Panc1 (cell line): ENCODE data around the gene CAMK2B. TPM values are rescaled to one million over a fixed set of nuclear protein-coding genes. Genes with fewer than 3 reads are reported as not detected.

ENCODE experiments used
- ATAC-seq: fragments of 200-7000 bp; cut with Tn5 transposase; 2 replicates; pipeline ENCODE4 v1.9.1; 2020; ENCODE audit warnings: mild to moderate bottlenecking, moderate library complexity
- BruUV-seq: library from RNA; stranded (reverse); fragments of 400-500 nt; replicated peaks from 2 replicates; lab custom pipeline; 2021; lab: Mats Ljungman, UMichigan
- CTCF ChIA-PET: fragments of 300-600 bp; sonication (Branson Sonifier 250); formaldehyde crosslinking; loops from one replicate; lab custom pipeline; 2022; ENCODE audit warnings: antibody characterized with exemption; lab: Charles Lee
- POLR2A ChIA-PET: fragments of 300-600 bp; sonication (Branson Sonifier 250); formaldehyde crosslinking; loops from one replicate; lab custom pipeline; 2022; ENCODE audit warnings: antibody characterized with exemption; lab: Charles Lee
- DNase-seq: peaks from one replicate; pipeline ENCODE4 v3.0.0-alpha.2; 2010; ENCODE audit warnings: low read depth, low spot score
- H3K27ac ChIP-seq: 2 replicates; pipeline ENCODE4 v1.5.1; 2011; ENCODE audit warnings: mild to moderate bottlenecking, low read length, inconsistent platforms
- H3K27me3 ChIP-seq: fragments of 200-500 bp; sonication (Bioruptor generic); 2 replicates; pipeline ENCODE4 v1.6.0; 2014; ENCODE audit warnings: low read length, inconsistent platforms; ENCODE audit not compliant: control insufficient read depth, insufficient read depth
- H3K36me3 ChIP-seq: fragments of 200-500 bp; sonication (Bioruptor generic); 2 replicates; pipeline ENCODE4 v1.5.1; 2014; ENCODE audit warnings: inconsistent platforms, mild to moderate bottlenecking, low read length, moderate library complexity; ENCODE audit not compliant: control insufficient read depth, insufficient read depth
- H3K4me1 ChIP-seq: 2 replicates; pipeline ENCODE4 v1.5.1; 2011; ENCODE audit warnings: inconsistent platforms, mild to moderate bottlenecking, low read length, moderate library complexity; ENCODE audit not compliant: control insufficient read depth, insufficient read depth
- H3K4me3 ChIP-seq, 2 experiments: 2 replicates each; pipeline ENCODE4 v1.5.1; 2011 to 2012; ENCODE audit warnings: low read depth in 2 of 2, low read length in 2 of 2, mild to moderate bottlenecking in 2 of 2, inconsistent platforms in 1 of 2, moderate library complexity in 1 of 2
- H3K9me3 ChIP-seq: fragments of 200-500 bp; sonication (Bioruptor generic); 2 replicates; pipeline ENCODE4 v1.5.1; 2014; ENCODE audit warnings: low read depth, mild to moderate bottlenecking, inconsistent platforms, low read length, moderate library complexity; ENCODE audit not compliant: control insufficient read depth, insufficient read depth
- CTCF ChIP-seq: fragments of 450-650 bp; IDR thresholded peaks from 2 replicates; pipeline ENCODE4 v1.5.1; 2017; ENCODE audit warnings: mild to moderate bottlenecking
- POLR2AphosphoS5 ChIP-seq: IDR thresholded peaks from 2 replicates; pipeline ENCODE4 v1.6.1; 2012; ENCODE audit warnings: mild to moderate bottlenecking, low read depth, low read length, moderate library complexity
- REST ChIP-seq, 2 experiments: IDR thresholded peaks; 2 replicates each; pipeline ENCODE4 v1.6.1; 2011 to 2012; ENCODE audit warnings: low read depth in 2 of 2, control low read depth in 1 of 2, low read length in 1 of 2, mild to moderate bottlenecking in 1 of 2, moderate library complexity in 1 of 2; ENCODE audit not compliant: insufficient read depth in 1 of 2
- SIN3A ChIP-seq: IDR thresholded peaks from 2 replicates; pipeline ENCODE4 v1.6.1; 2012; ENCODE audit warnings: low read depth, mild to moderate bottlenecking, low read length, moderate library complexity, borderline replicate concordance; ENCODE audit not compliant: insufficient read depth
- TCF7L2 ChIP-seq: IDR thresholded peaks from 2 replicates; pipeline ENCODE4 v1.6.1; 2011; ENCODE audit warnings: mild to moderate bottlenecking, low read depth, low read length, inconsistent platforms
- in situ Hi-C: cut with HindIII; loops from 2 replicates; pipeline ENCODE4 v1.10.0; 2016; ENCODE audit warnings: low sequenced_read_pairs, low pct_unique_long_range_greater_than_20kb
- intact Hi-C: fragments of 100-400 bp; cut with micrococcal nuclease; formaldehyde crosslinking; loops from one replicate; pipeline ENCODE4 v1.10.0; 2022; ENCODE audit not compliant: unreplicated experiment
- total RNA-seq: library from RNA; stranded (reverse); gene quantifications from one replicate; pipeline ENCODE4 v1.2.1, GENCODE V29; 2021; ENCODE audit not compliant: unreplicated experiment

CAMK2B gene
- total RNA-seq, 1 experiment from 2014 or later: 0.26 TPM

- ChIA-PET POLR2A (no interaction called here), CTCF (no interaction called here)
- Histone ChIP-seq H3K27ac (no peak overlapping the region), H3K4me3 (no peak overlapping the region), H3K9me3 (no peaks in the 10 kb centered on the region), H3K4me1 (no peaks in the 10 kb centered on the region), H3K36me3 (no peaks in the 10 kb centered on the region), H3K27me3 (no peaks in the 10 kb centered on the region; the same call in 1 of the 2 replicates)
- ATAC-seq (no peak), DNase-seq (no peak)
- in situ Hi-C loops (loop anchor here (25.0 kb wide), 1 partner anchor 134 kb away; the partner anchor contains the start of gene YKT6), intact Hi-C loops (no loop called here)
- no peak for TF ChIP-seq SIN3A
- TF ChIP-seq TCF7L2: no peak
- TF ChIP-seq POLR2AphosphoS5: no peak
- no peak for TF ChIP-seq REST (IDR thresholded peaks at IDR 0.05; ENCODE audit: insufficient read depth in 1 of 2, low read depth in 2 of 2, low read length in 1 of 2)
- no peak for TF ChIP-seq CTCF
- BruUV-seq: no TSS peak
Measured at GRCh38 chr7:44346063-44346462, 20.7 kb upstream of the CAMK2B start.

GRCh38 chr7:44341401-44341800 lies 16.0 kb upstream of the CAMK2B start:
- in situ Hi-C loops: loop anchor here (25.0 kb wide), 1 partner anchor 129 kb away; the partner anchor contains the start of gene YKT6
- no peak for ATAC-seq
- no TSS peak for BruUV-seq

More at GRCh38 chr7:44341401-44341800, 16.0 kb upstream of the CAMK2B start:
- Histone ChIP-seq H3K9me3 (no peaks in the 10 kb centered on the region; the same call in 1 of the 2 replicates), H3K36me3 (no peaks in the 10 kb centered on the region), H3K4me1 (no peaks in the 10 kb centered on the region), H3K4me3 (no peak overlapping the region), H3K27ac (no peak overlapping the region), H3K27me3 (peaks cover 17% of the 10 kb centered on the region)
- TF ChIP-seq CTCF (no peak), POLR2AphosphoS5 (no peak), SIN3A (no peak), REST (IDR thresholded peaks at IDR 0.05; ENCODE audit: insufficient read depth in 1 of 2, low read depth in 2 of 2, low read length in 1 of 2) (no peak), TCF7L2 (no peak)
- intact Hi-C loops: no loop called here
- POLR2A ChIA-PET: no interaction called here
- CTCF ChIA-PET: no interaction called here
- no peak for DNase-seq
